Lower lobe of right lung (tissue), 2 donors: ENCODE measurements around the gene SCAP. TPM values are rescaled to one million over a fixed set of nuclear protein-coding genes. Genes with fewer than 3 reads are reported as not detected.
A peak's percentile ranks its signal among the peaks of the same experiment; 100 is the strongest.
"Not testable (repeated sequence)": the region's sequence is repeated elsewhere in the genome, so short reads cannot be mapped to it uniquely, and the experiment has no call there.

Source experiments
- ATAC-seq, 2 donors: fragments of 200-7000 bp; cut with Tn5 transposase; one replicate each; pipeline ENCODE4 v1.9.1; 2020 to 2022; ENCODE audit warnings: mild to moderate bottlenecking in 2 of 2, moderate library complexity in 2 of 2
- DNase-seq: peaks from one replicate; pipeline ENCODE4 v3.0.0-alpha.2; 2020
- H3K27ac ChIP-seq: fragments of 200-600 bp; one replicate; pipeline ENCODE4 v1.8.0; 2022
- H3K27me3 ChIP-seq: fragments of 200-600 bp; one replicate; pipeline ENCODE4 v1.8.0; 2022; ENCODE audit warnings: low read depth
- H3K36me3 ChIP-seq: fragments of 200-600 bp; one replicate; pipeline ENCODE4 v1.8.0; 2022; ENCODE audit warnings: mild to moderate bottlenecking
- H3K4me1 ChIP-seq: fragments of 200-600 bp; one replicate; pipeline ENCODE4 v1.8.0; 2022
- H3K4me3 ChIP-seq: fragments of 200-600 bp; one replicate; pipeline ENCODE4 v1.8.0; 2022; ENCODE audit warnings: mild to moderate bottlenecking
- H3K9me3 ChIP-seq: fragments of 200-600 bp; one replicate; pipeline ENCODE4 v1.8.0; 2022
- intact Hi-C: fragments of 100-400 bp; cut with DNase I; formaldehyde crosslinking; loops from one replicate; pipeline ENCODE4 v1.11.0; 2022
- total RNA-seq: library from RNA; stranded (reverse); fragmentation: NEBNext Ultra II Directional; extraction: Animal tissue kit (Norgen Biotek cat#: 25700); gene quantifications from one replicate; pipeline ENCODE4 v1.2.1, GENCODE V29; 2021
- TF ChIP-seq, protein P1 (sequence below): fragments of 200-600 bp; IDR thresholded peaks from one replicate; pipeline ENCODE4 v1.8.0; 2022; ENCODE audit warnings: antibody characterized with exemption, mild to moderate bottlenecking
- donor health status: DM: no; HTN: yes; CAD: no; lungs with severe emphysema.

Gene SCAP
- total RNA-seq, 1 donor from 2014 or later: 61.3 TPM

DNA sequence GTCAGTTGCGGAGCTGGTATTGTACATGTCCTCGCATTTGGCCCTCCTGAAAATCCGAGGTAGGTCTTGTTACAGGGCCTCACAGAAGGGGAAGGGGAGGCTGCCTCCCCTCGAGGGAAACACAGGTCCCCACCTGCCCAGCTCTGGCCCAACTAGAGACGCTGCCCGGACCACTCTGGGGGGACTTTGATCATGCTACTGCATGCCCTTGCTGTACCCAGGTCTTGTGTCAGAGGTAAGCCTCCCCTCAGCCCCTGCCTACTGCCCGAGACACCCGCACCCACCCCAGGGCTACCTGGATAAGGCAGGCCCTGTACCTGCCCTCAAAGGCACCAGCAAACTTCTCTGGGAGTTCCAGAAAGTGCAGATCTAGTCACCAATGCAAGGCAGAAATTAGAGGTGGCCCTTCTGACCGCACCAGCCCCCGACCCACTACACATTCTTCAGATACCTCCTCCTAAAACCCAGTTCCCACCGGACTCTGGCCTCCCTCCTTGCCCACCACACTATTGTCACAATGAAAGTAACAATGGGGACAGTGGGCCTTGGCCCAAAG is 981 bp upstream of the SCAP start:
- intact Hi-C loops: no loop called here
- TF ChIP-seq, protein P1, sequence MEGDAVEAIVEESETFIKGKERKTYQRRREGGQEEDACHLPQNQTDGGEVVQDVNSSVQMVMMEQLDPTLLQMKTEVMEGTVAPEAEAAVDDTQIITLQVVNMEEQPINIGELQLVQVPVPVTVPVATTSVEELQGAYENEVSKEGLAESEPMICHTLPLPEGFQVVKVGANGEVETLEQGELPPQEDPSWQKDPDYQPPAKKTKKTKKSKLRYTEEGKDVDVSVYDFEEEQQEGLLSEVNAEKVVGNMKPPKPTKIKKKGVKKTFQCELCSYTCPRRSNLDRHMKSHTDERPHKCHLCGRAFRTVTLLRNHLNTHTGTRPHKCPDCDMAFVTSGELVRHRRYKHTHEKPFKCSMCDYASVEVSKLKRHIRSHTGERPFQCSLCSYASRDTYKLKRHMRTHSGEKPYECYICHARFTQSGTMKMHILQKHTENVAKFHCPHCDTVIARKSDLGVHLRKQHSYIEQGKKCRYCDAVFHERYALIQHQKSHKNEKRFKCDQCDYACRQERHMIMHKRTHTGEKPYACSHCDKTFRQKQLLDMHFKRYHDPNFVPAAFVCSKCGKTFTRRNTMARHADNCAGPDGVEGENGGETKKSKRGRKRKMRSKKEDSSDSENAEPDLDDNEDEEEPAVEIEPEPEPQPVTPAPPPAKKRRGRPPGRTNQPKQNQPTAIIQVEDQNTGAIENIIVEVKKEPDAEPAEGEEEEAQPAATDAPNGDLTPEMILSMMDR: no peak
- peaks cover 27% of the 10 kb centered on the region for H3K4me1 ChIP-seq
- H3K9me3 ChIP-seq: no peaks in the 10 kb centered on the region
- peak overlapping the region; percentile 89 for H3K27ac ChIP-seq
- DNase-seq: no peak
- peak overlapping the region; percentile 91 for H3K4me3 ChIP-seq
- H3K36me3 ChIP-seq: no peaks in the 10 kb centered on the region
- ATAC-seq: no peak
- no peaks in the 10 kb centered on the region for H3K27me3 ChIP-seq

DNA sequence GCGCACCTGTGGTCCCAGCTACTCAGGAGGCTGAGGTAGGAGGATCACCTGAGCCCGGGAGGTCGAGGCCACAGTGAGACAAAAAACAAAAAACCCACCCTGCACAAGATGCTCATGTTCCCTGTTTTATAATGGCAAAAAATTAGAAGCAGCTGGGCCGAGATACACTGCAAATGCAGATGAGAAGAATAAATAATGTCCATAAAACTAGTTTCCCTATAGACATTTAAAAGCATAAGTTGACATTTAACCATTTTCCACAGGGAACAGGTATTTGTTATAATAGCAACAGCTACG is 537 bp upstream of the SCAP start:
- H3K27ac ChIP-seq: peak overlapping the region; percentile 89
- peak overlapping the region; percentile 91 for H3K4me3 ChIP-seq
- intact Hi-C loops: no loop called here
- H3K36me3 ChIP-seq: no peaks in the 10 kb centered on the region
- H3K4me1 ChIP-seq: peaks cover 27% of the 10 kb centered on the region
- ATAC-seq (no peak), DNase-seq (no peak)
- TF ChIP-seq, protein P1: no peak
- no peaks in the 10 kb centered on the region for H3K27me3 ChIP-seq
- no peaks in the 10 kb centered on the region for H3K9me3 ChIP-seq

DNA sequence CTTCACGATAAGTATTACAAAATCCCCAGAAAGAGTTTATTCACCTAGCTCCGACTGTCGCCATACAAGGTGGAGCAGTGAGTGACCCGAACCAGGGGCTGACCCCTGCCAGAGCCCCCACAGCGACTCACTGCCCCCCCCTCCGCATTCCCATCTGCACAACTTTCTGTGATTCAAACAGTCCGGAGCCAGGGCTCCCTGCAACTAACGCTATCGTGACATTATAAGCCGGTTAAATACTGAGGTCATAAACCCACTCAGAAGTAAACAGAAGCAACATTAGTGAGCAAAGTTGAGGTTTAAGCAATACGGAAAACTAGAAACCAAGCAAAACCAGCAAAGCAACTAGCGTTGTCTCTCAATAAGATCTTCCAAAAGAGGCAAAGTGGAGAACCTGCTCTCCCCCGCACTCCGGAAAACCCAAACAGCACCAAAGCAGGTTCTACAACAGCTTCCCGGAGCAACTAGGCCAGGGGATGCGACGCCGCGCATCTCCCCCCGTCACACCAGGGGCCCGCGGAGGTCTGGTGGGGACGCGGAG is 642 bp downstream of the SCAP start:
- peak overlapping the region; percentile 91 for H3K4me3 ChIP-seq
- DNase-seq (no peak), ATAC-seq (peak in 1 of 2 donors; percentile 4)
- no peaks in the 10 kb centered on the region for H3K27me3 ChIP-seq
- peak overlapping the region; percentile 89 for H3K27ac ChIP-seq
- H3K9me3 ChIP-seq: no peaks in the 10 kb centered on the region
- intact Hi-C loops: no loop called here
- TF ChIP-seq, protein P1: no peak
- peaks cover 27% of the 10 kb centered on the region for H3K4me1 ChIP-seq
- H3K36me3 ChIP-seq: no peaks in the 10 kb centered on the region

DNA sequence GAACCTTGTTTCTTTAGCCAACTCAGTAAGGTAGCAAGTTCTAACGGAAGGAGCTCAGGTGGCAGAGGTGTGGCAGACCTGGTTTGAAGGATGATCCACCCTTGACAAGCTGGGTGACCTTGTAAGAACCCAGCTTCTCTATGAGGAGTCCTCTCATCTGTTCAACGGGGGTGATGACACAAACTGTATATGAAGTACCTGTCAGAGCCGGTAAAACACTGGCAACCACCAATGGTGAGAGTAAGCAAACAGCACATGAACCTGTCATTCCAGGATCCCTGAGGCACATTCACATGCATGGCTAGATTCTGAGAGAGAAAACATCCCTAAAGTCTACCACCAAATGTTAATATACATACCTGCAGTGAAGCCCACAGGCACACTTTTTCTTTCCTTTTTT is 2.4 kb downstream of the SCAP start:
- Histone ChIP-seq H3K9me3 (no peaks in the 10 kb centered on the region), H3K4me3 (no peak overlapping the region), H3K36me3 (no peaks in the 10 kb centered on the region), H3K27ac (no peak overlapping the region), H3K27me3 (no peaks in the 10 kb centered on the region), H3K4me1 (peaks cover 27% of the 10 kb centered on the region)
- intact Hi-C loops: no loop called here
- DNase-seq: no peak
- TF ChIP-seq, protein P1: no peak
- ATAC-seq: no peak

DNA sequence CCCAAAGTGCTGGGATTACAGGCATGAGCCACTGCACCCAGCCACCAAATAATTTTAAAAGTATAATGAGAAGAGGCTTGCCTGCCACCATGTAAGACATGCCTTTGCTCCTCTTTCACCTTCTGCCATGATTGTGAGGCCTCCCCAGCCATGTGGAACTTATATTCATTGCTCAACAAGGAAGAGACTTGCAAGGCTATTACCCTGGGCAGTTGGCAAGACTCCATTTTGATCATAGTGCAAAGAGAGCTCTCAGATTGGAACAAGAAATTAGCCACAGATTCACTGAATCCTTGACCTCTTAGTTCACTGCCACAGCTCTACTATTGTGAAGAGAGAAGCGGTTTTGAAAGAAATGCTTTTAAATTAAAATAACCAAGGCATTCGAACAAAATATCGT is 6.1 kb downstream of the SCAP start:
- ATAC-seq (no peak), DNase-seq (no peak)
- TF ChIP-seq, protein P1: no peak
- Histone ChIP-seq H3K4me3 (no peak overlapping the region), H3K27me3 (no peaks in the 10 kb centered on the region), H3K27ac (no peak overlapping the region), H3K4me1 (peaks cover 30% of the 10 kb centered on the region), H3K36me3 (no peaks in the 10 kb centered on the region), H3K9me3 (no peaks in the 10 kb centered on the region)
- intact Hi-C loops: no loop called here

DNA sequence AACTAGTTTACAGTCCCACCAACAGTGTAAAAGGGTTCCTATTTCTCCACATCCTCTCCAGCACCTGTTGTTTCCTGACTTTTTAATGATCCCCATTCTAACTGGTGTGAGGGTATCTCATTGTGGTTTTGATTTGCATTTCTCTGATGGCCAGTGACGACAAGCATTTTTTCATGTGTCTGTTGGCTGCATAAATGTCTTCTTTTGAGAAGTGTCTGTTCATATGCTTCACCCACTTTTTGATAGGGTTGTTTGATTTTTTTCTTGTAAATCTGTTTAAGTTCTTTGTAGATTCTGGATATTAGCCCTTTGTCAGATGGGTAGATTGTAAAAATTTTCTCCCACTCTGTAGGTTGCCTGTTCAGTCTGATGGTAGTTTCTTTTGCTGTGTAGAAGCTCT is 7.4 kb downstream of the SCAP start:
- intact Hi-C loops, H3K27me3 ChIP-seq: not testable (repeated sequence)

More for the DNA sequence above, 7.4 kb downstream of the SCAP start:
- H3K27ac ChIP-seq, H3K4me3 ChIP-seq, ATAC-seq, DNase-seq, H3K36me3 ChIP-seq, H3K9me3 ChIP-seq: not testable (repeated sequence)
- peaks cover 26% of the 10 kb centered on the region for H3K4me1 ChIP-seq
